HG03066 (cell line): ENCODE data around the gene MATN3.
A peak's percentile ranks its signal among the peaks of the same experiment; 100 is the strongest.
"Not testable (repeated sequence)": the region's sequence is repeated elsewhere in the genome, so short reads cannot be mapped to it uniquely, and the experiment has no call there.

ENCODE experiments used
- ATAC-seq: cut with Tn5 transposase; IDR thresholded peaks from one replicate; pipeline ENCODE4 v1.9.1; 2021; ENCODE audit warnings: low read depth; ENCODE audit not compliant: unreplicated experiment

The MATN3 gene, protein sequence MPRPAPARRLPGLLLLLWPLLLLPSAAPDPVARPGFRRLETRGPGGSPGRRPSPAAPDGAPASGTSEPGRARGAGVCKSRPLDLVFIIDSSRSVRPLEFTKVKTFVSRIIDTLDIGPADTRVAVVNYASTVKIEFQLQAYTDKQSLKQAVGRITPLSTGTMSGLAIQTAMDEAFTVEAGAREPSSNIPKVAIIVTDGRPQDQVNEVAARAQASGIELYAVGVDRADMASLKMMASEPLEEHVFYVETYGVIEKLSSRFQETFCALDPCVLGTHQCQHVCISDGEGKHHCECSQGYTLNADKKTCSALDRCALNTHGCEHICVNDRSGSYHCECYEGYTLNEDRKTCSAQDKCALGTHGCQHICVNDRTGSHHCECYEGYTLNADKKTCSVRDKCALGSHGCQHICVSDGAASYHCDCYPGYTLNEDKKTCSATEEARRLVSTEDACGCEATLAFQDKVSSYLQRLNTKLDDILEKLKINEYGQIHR

DNA sequence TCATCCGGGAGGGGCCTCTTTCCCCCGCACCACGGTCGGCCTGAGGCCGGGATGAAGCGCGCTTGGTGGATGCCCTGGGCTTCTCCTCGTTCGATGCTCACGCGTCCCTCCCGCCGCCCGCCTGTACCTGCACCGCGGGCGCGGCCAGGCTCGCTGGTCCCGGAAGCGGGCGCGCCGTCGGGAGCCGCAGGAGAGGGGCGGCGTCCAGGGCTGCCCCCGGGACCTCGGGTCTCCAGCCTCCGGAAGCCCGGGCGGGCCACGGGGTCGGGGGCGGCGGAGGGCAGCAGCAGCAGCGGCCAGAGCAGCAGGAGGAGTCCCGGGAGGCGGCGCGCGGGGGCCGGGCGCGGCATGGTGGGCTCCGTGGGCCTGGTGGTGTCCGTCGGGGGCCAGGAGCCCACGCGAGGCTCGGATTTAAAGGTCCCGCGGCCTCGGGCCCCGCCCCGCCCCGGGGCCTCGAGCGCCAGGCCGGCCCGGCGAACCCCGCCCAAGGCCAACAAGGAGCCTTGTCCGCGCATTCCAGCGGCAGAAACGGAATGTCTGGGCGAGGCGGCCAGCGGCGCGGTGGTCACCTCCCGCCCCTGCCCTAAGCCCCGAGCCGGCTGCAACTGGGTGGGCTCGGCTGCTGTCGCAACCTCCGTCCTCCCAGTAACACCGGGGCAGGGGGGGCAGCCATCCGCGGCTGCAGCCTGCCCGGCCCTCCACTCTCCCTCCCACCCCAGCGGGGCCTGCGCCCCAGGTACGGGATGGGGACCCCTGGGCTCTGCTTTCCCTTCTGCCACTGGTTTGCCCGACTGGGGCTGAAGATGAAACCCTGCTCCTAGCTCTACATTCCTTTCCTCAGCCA lies at the start of gene MATN3:
TSS of gene MATN3 (minus strand) at position 387 of the 844 bp plus-strand sequence. CDS start at position 350, 37 bp downstream.
- no peak for ATAC-seq

DNA sequence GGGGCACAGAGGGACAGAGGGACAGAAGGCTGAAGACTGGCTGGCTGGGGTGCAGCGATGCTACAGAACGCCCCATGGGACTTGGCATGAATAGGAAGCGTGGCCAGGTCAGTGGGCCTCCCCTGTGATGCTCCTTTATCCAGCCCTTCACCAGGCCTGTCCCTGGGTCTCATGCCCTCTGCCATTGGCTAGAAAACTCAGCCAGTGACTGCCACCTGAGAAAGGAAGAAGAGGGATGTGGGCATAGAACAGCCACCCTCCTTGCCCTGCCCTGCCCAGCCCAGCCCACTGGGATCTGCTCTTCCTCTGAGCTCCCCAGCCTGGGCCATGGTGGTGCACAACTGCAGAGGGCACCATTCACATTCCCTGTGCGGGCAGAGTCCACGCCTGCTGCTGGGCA lies 49.5 kb upstream of the MATN3 start:
- ATAC-seq, result no peak

DNA sequence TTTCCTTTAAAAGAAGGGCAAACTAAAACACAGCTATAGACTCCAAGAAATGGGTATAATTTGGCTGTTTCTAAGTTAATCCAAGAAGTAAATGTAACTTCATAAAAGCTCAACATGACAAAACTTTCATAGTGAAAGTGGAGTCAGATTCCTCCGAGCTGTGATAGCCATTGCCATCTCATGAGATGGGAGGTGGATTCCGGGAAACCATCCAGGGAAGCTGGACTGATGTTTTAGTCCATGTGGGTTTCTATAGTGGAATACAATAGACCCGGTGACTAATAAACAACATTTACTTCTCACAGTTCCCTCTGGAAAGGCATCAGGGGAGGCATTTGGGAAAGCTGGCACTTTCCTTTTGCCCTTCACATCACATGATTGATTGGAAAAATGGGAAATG lies 49.0 kb upstream of the MATN3 start:
- no peak for ATAC-seq

DNA sequence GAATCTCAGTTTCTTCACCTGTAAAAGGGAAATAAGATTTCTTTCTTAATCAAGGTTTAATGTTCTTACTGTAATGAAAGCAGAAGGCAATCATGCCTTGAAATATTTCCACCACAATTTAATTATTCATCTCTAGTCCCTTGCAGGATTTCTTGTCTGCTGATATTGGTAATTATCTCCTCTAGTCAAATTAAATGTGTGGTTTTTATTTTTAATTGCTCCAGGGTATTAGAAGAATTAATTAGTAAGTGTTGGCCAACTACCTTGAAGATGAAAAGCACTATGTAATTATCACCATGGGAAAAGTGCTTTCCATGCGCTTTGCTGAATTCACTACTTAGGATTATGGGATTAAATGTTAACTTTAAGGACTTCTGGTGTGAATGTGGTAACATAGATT lies 47.6 kb upstream of the MATN3 start:
- ATAC-seq, result no peak

DNA sequence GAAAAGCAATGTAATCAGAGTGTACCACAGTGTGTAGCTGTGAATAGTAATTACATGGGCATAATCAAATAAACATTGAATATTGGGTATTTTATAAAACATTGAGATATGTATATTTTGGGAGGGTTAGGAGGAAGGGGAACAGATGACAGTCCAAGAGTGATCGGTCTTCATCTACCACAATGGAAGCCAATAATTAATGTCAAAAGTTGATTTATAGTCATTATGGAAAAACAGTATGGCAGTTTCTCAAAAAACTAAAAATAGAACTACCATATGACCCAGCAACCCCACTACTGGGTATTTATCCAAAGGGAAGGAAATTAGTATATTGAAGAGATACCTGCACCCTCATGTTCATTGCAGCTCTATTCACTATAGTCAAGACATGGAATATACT lies 44.8 kb upstream of the MATN3 start:
- ATAC-seq, result no peak

DNA sequence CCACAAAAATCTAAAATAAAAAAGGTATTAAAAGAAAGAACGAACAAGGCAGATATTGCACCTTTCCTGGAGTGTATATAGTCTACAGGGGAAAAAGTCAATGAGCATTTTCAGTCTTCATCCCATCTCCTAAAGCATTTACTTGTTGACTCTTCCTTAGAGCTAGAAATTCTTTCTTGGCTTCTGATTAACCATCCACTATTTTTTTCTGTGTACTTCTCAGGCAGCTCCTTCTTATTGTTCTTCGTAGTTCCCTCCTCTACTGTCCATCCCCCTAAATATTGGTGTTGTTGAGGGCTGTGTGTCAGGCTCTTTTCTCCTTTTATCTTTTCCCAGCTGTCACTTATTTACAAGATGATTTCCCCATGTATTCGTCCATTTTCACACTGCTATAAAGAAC lies 42.5 kb upstream of the MATN3 start:
- ATAC-seq, result no peak

DNA sequence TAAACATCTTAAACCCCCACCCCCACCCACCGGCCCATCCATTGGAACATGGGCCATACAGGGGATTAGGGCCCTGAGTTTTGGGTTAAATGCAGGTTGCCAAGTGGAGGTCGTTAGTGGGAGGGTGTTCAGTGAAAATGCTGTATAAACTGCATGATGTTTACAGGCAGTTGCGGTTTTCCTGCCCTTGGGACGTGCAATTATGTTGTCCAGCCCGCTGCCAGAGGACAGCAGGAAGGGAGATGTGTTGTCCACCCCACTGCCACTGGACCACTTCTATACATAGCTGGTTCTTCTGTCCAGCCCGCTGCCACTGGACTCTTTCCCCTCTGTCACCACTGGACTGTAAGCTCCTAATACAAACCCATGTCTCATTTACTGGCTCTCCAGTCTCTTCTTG lies 41.7 kb upstream of the MATN3 start:
- ATAC-seq, result no peak

DNA sequence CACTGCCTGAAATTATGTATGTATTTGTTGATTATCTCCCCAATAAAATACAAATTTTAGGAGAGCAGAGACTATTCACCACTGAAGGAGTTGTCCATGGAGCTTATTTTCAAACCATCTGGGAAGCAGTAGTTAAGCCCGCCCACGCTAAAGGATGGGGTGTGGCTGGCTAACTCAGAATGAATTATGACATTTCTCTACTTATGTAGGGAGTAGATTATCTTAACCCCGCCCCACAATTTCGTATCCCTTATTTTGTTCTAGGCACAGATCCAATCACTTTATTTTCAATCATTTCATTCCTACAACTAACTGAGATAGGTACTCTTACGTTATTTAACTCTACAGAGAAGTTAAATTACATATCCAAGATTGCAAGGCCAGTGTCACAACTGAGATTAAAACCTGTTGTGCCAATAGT lies 40.4 kb upstream of the MATN3 start:
- no peak for ATAC-seq

DNA sequence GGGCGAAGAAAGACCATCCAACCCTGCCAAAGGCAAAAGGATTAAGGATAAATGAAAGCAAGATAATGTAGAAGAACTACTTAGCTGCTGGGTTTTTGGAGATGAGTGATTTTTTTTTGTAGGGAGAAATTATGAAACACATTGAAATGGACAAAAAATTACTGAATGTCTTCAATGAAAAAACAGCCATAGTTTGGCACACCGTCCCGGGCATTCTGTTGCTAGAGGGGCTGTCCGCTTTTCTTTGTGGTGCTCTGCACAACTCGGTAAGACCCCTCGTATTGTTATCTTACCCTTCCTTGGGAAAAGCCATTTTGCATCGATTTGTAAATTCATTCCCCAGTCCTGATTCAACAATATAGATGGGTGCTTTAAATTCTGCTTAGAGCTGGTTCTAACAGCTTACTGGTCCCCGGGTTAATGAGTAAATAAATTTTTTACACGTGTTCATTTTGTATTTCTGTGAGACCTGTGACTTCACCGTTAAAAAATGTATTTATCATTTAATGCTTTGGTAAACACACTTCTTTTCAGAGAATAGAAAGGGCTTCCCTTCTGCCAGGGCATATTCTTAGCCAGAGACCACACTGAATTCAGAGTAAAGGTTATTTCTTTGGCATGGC lies 39.9 kb upstream of the MATN3 start:
- no peak for ATAC-seq

DNA sequence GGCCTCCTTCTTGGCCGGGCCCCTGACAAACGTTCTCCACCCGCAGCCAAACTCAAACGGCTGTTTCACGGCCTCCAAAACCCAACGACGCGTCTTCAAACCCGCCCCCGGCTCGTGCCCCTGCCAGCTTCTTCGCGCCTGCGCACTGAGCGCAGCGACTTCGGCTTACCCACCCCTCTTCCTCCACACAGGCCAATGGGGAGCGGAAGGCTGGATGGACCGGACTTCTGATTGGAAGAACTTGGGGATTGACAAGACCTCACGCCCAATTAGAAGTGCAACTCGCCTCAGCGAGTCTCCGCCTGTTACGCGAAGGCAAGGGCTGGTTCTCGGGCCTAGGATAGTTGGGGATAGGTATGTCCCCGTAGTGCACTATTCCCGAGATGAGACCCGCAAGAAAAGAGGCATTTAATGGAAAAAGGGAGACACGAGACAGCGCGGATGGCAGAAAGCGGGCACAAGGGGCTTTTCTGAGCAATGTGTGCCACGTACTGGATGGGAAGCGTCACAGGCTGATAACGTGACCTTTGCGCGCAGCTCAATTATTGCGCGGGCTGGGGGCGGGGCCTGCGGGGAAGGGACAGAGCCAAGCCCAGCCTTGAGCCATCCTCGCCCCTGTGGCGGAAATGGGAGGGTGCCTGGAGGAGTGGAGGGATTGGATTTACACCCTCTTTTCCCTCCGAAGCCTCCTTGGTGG lies 39.2 kb upstream of the MATN3 start, which contains the start of gene LAPTM4A:
TSS of gene LAPTM4A (minus strand) at position 97 of the 697 bp plus-strand sequence. CDS start 108 bp downstream, outside the sequence.
- peak; percentile 93 for ATAC-seq

DNA sequence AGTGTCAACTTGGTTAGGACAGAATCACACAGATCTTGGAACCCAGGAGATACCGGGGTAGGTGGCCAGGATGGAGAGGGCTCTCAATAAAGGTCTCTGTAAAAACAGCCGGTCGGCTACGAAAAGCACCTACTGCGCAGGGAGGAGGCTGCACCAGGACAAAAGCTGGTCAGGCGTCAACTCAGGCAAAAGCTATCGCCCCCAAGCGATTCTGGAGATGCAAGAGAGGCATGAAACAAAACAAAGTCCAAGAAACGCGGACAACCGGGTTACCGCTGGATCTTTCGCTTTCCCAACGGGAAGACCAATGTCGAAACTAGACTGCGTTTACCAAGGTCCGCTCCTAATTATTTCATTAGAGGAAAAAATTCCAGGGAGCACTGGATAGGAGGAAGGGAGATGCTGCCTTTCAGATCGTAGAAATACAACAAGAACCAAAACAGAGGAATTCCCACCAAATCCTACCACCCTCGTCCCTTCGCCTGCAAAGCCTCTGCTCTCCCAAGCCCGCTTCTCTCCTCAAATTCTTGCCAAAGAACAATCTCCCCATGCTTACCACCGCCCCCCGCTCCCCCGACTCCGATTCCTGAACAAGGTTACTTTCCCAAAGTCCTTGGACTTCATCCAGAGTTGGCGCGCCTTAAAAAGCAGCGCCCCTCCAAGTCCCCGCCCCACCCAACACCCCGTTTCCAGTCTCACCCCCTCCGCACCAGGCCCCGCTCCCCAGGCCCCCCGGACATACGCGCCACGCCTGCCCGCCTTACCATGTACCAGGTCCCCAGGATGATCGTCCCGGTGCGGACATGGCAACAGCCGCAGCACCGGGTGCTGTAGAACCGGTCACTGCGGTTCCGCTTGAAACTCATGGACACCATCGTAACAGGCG lies 38.4 kb upstream of the MATN3 start:
- ATAC-seq, result peak; percentile 22

DNA sequence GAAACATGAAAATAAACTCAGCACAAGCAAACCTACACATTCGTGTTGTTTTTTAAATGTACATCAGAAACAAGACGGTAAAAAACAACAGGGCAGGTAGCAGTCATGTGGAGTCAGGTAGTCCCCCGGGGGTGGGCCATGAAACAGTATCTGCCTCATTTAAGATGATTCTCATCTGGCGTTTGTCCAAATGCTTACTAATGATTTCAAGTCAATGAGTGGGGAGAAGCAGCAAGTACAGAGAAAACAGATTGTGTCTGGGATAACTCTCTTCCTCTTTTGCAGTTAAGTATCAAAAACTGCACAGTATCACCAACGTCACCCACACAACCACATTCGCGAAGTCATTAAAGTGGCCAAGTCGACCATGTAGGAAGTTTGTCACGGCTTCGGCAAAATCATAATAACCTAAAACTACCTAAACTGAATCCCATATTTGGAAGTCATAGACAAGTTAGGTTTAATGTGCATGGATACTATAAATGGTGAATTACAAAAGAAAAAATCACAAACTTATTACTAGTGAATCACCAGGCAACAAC lies 37.7 kb upstream of the MATN3 start:
- ATAC-seq, result no peak

DNA sequence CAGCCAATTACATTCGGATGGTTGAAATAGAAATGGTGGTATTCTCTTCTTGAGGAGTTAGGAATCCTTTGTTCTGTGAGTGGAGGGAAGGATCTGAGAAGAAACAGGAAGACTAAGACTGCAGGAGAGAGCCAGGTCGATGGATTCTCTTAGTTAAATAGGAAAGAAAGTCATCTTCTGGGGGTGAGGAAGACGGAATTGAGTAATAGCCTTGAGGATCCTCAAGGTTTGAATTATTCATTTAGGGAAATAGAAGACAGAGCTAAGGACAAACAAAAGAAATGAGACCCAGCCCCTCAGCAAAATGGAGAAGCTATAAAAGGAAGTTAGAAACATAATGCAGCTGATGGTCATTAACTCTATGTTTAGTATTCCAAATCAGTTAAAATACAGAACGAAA lies 37.2 kb upstream of the MATN3 start:
- ATAC-seq, result no peak

DNA sequence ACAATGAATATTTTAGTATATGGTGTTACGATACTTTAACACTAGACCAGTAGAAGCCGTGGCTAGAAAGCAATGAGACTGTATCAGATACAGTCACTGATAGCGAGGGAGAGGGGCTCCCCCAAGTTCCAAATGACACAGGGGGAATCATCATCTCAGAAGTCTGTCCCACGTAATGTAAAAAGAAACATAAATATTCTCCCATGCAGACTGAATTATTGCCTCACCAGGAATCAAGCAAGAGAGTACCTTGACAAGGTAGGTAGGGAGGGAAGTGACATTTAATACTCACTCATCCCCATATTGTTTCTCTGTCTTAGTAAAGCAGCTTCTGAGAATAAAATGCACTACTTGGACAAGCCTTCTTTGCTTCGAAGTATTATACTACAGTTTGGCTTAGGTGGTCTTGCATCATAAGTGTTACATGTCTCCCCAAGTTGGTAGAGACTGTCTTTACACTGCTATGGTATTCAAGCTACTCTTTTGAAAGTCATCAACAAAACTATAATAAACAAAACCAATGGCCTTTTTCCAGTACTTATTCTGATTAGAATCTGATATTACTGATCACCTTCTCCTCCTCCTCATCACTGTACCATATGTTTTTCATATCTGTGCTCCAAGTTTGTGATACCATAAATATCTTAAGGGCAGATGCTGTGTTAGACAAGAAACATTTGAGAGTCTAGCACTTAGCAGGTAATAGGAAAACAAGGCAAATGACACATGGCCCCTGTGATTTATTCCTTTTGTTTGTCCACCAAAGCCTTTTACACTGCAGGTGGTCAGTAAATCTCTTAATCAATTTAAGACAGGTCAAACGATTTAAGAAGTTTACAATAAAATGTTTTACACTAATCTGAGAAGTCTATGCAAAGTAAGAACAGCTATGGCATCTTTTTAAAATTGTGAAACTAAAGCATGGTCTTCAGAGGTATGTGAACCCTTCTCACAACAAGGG lies 36.3 kb upstream of the MATN3 start:
- ATAC-seq, result no peak

DNA sequence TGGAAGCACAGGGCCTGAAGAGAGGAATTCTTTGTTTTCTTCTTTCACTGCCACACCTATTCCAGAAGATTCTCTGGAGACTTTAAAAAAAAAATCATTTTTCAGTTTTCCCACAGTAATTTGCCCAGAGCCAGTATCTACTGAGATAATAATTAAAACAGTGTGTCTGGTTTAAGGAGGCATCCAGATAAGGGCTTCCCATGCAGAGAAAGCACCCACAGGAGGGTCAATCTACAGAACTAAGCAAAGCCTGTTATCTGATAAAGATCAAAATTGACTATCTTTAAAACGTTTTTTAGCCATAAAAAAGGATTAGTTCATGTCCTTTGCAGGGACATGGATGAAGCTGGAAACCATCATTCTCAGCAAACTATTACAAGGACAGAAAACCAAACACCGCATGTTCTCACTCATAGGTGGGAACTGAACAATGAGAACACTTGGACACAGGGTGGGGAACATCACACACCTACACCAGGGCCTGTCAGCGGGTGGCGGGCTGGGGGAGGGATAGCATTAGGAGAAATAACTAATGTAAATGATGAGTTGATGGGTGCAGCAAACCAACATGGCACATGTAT lies 33.3 kb upstream of the MATN3 start:
- not testable (repeated sequence) for ATAC-seq

DNA sequence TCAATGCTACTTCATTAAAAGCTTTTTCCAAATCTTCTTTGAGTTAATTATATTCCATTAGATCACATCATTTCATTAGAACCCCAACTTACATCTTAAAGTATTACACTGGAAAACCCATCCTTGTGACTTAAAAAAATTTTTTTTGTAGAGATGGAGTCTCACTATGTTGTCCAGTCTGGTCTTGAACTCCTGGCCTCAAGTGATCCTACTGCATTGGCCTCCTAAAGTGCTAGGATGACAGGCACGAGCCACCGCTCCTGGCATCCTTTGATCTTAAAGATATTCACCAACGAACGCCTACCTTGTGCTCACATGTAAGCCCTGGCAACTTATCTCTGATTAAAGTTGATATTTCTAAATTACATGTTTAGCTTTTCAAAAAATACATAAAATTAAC lies 32.3 kb upstream of the MATN3 start:
- no peak for ATAC-seq

DNA sequence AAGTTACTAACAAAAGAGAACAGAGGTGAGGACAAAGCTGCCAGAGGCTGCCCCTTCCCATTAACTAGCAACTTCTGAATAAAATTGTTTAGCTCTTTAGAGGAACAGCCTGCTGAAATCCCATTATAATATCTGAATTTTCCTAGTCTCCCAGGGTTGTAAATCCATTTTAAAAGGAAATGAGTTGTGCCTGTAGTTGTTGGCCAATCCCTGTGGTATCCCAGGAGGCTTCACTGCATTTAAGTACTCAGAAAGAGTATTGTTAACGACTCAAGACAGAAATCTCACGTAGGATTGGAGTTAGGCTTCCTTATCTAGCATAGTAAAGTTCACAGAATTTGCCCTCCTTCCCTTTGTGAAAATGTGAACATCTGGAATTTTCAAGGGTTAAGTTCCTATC lies 30.1 kb upstream of the MATN3 start:
- no peak for ATAC-seq
